Fibroblast of lung (primary cell): ENCODE results near the gene ATF1. TPM values are rescaled to one million over a fixed set of nuclear protein-coding genes. Genes with fewer than 3 reads are reported as not detected.
"Not testable (repeated sequence)": the region's sequence is repeated elsewhere in the genome, so short reads cannot be mapped to it uniquely, and the experiment has no call there.

Source experiments
- DNase-seq, 2 donors: peaks; one replicate each; pipeline versions ENCODE4 v3.0.0 to v3.0.0-alpha.2; 2010; ENCODE audit warnings: low read depth in 2 of 2
- H2AFZ ChIP-seq: 2 replicates; pipeline ENCODE4 v1.5.1; 2012; ENCODE audit warnings: low read length, control low read depth, inconsistent platforms
- H3K27ac ChIP-seq: 2 replicates; pipeline ENCODE4 v1.5.1; 2011; ENCODE audit warnings: low read length, control low read depth; ENCODE audit not compliant: insufficient read depth
- H3K27me3 ChIP-seq: 2 replicates; pipeline ENCODE4 v1.5.1; 2011; ENCODE audit warnings: mild to moderate bottlenecking, low read length; ENCODE audit not compliant: control insufficient read depth, insufficient read depth
- H3K36me3 ChIP-seq: 2 replicates; pipeline ENCODE4 v1.5.1; 2011; ENCODE audit warnings: low read length; ENCODE audit not compliant: control insufficient read depth, insufficient read depth
- H3K4me1 ChIP-seq: 2 replicates; pipeline ENCODE4 v1.5.1; 2011; ENCODE audit warnings: low read length; ENCODE audit not compliant: control insufficient read depth, insufficient read depth; ENCODE audit errors: extremely low read depth
- H3K4me2 ChIP-seq: 2 replicates; pipeline ENCODE4 v1.5.1; 2011; ENCODE audit warnings: low read length, control low read depth; ENCODE audit not compliant: insufficient read depth; ENCODE audit errors: extremely low read depth
- H3K4me3 ChIP-seq, 4 experiments: fragments of 200-600 bp in 1 of 4; sonication (generic) in 1 of 4; replicated peaks in 1 of 4; 2 replicates each; pipeline ENCODE4 v1.5.1; 2011 to 2016; ENCODE audit warnings: low read length in 4 of 4, low read depth in 3 of 4, mild to moderate bottlenecking in 3 of 4, control low read depth in 2 of 4, inconsistent platforms in 1 of 4, mixed read lengths in 1 of 4; ENCODE audit not compliant: insufficient read depth in 1 of 4; ENCODE audit errors: control extremely low read depth in 1 of 4
- H3K79me2 ChIP-seq: 2 replicates; pipeline ENCODE4 v1.5.1; 2012; ENCODE audit warnings: mild to moderate bottlenecking, low read length, inconsistent platforms; ENCODE audit not compliant: control insufficient read depth, insufficient read depth
- H3K9ac ChIP-seq: 2 replicates; pipeline ENCODE4 v1.5.1; 2011; ENCODE audit warnings: mild to moderate bottlenecking, low read length, control low read depth; ENCODE audit not compliant: insufficient read depth
- H3K9me3 ChIP-seq: 2 replicates; pipeline ENCODE4 v1.5.1; 2012; ENCODE audit warnings: low read depth, low read length; ENCODE audit not compliant: control insufficient read depth, insufficient read depth
- H4K20me1 ChIP-seq: 2 replicates; pipeline ENCODE4 v1.5.1; 2011; ENCODE audit warnings: low read length; ENCODE audit not compliant: control insufficient read depth, insufficient read depth; ENCODE audit errors: extremely low read depth
- EZH2 ChIP-seq: IDR thresholded peaks from 2 replicates; pipeline ENCODE4 v1.5.1; 2012; ENCODE audit warnings: low read length, control low read depth, mild to moderate bottlenecking; ENCODE audit errors: missing control alignments
- polyA plus RNA-seq, 2 donors: library from polyadenylated mRNA; depleted of rRNA in 1 of 2; stranded (reverse) in 1 of 2; unstranded in 1 of 2; fragments of >200 nt; gene quantifications; 2 replicates each; pipeline ENCODE4 v1.2.1, GENCODE V29; 2011 to 2012; ENCODE audit warnings: missing spikeins in 1 of 2
- total RNA-seq: library from RNA; depleted of rRNA; stranded (reverse); fragments of >200 nt; gene quantifications from 2 replicates; pipeline ENCODE4 v1.2.1, GENCODE V29; 2014
- TF ChIP-seq, protein P1 (sequence below), 2 donors: IDR thresholded peaks in 1 of 2; conservative IDR thresholded peaks in 1 of 2; 1 replicate in 1 of 2; 2 replicates in 1 of 2; pipeline ENCODE4 v1.5.1; 2011 to 2012; ENCODE audit warnings: low read length in 2 of 2, control low read depth in 1 of 2, inconsistent platforms in 1 of 2, low read depth in 1 of 2, mild to moderate bottlenecking in 1 of 2

Gene ATF1
- total and polyA plus RNA-seq, 2 donors (not counting 1 experiment from before 2014, with no cell fraction given), result 40.6 to 44.8 TPM

DNA sequence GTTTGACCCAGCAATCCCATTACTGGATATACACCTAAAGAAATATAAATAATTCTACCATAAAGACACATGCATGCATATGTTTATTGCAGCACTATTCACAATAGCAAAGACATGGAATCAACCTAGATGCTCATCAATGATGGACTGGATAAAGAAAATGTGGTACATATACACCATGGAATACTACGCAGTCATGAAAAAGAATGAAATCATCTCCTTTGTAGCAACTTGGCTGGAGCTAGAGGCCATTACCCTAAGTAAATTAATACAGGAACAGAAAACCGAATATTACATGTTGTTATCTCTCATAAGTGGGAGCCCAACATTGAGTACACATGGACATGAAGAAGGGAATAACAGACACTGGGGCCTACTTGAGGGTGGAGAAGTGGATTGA is 91.8 kb downstream of the ATF1 start:
- not testable (repeated sequence) for H3K27ac ChIP-seq, H3K4me1 ChIP-seq, H3K4me2 ChIP-seq, H2AFZ ChIP-seq, DNase-seq, H4K20me1 ChIP-seq, H3K79me2 ChIP-seq, H3K27me3 ChIP-seq, H3K4me3 ChIP-seq, H3K36me3 ChIP-seq, H3K9me3 ChIP-seq, H3K9ac ChIP-seq

DNA sequence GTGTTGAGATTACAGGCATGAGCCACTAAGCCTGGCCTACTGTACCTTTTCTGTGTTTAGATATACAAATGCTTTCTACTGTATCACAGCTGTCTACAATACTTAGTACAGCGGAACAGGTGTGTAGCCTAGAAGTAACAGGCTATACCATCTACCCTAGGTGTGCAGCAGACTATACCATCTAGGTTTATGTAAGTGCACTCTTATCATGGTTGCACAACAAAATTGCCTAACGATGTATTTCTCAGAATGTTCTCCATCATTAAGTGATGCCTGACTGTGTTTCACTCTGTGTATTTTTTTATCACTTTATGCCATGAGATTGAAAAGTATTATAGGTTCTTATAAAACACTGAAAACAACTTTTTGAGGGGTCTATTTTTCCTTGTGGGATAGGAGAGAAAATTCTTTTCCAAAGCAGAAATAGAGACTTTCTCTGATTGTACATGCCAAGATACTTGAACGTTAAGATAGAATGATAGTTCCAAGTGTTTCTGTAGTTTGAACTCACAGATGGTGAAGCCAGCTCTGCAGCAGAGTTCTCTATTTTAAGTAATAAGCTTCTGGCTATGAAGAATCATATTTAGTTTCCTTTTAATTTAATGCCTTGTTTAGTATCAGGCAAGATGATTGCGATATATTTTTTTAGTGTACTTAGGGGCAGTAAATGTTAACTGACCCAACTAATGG is 95.9 kb downstream of the ATF1 start:
- Histone ChIP-seq H3K4me2 (no peak overlapping the region), H2AFZ (no peak overlapping the region), H3K9ac (no peak overlapping the region), H3K9me3 (no peaks in the 10 kb centered on the region), H3K27me3 (no peaks in the 10 kb centered on the region), H3K4me3 (no peak overlapping the region), H3K79me2 (no peaks in the 10 kb centered on the region), H3K36me3 (no peaks in the 10 kb centered on the region), H4K20me1 (no peaks in the 10 kb centered on the region), H3K4me1 (no peaks in the 10 kb centered on the region), H3K27ac (no peak overlapping the region)
- no peak for DNase-seq
- TF ChIP-seq, protein P1, sequence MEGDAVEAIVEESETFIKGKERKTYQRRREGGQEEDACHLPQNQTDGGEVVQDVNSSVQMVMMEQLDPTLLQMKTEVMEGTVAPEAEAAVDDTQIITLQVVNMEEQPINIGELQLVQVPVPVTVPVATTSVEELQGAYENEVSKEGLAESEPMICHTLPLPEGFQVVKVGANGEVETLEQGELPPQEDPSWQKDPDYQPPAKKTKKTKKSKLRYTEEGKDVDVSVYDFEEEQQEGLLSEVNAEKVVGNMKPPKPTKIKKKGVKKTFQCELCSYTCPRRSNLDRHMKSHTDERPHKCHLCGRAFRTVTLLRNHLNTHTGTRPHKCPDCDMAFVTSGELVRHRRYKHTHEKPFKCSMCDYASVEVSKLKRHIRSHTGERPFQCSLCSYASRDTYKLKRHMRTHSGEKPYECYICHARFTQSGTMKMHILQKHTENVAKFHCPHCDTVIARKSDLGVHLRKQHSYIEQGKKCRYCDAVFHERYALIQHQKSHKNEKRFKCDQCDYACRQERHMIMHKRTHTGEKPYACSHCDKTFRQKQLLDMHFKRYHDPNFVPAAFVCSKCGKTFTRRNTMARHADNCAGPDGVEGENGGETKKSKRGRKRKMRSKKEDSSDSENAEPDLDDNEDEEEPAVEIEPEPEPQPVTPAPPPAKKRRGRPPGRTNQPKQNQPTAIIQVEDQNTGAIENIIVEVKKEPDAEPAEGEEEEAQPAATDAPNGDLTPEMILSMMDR (conservative IDR thresholded peaks at IDR 0.05 in 1 of 2, IDR thresholded peaks at IDR 0.05 in 1 of 2; ENCODE audit: low read depth in 1 of 2, low read length in 2 of 2), result no peak
- TF ChIP-seq EZH2, result no peak

DNA sequence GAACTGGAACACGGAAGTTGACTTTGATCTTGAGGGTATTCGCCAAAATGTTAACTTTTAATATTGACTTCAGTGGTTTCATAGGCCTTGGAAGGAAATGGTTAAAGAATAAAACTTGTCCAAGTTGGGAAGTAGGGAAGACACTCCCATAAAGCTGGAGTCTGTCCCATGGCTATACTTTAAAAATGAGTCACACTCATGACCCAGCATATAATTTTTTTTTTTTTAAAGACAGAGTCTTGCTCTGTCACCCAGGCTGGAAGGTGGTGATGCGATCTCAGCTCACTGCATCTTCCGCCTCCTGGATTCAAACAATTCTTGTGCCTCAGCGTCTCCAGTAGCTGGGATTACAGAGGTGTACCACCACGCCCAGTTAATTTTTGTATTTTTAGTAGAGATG is 98.4 kb downstream of the ATF1 start:
- TF ChIP-seq, protein P1 (conservative IDR thresholded peaks at IDR 0.05 in 1 of 2, IDR thresholded peaks at IDR 0.05 in 1 of 2; ENCODE audit: low read depth in 1 of 2, low read length in 2 of 2), result no peak
- no peak for TF ChIP-seq EZH2
- no peaks in the 10 kb centered on the region for H3K9me3 ChIP-seq
- no peaks in the 10 kb centered on the region for H3K79me2 ChIP-seq
- no peaks in the 10 kb centered on the region for H3K27me3 ChIP-seq
- H3K4me1 ChIP-seq, result no peaks in the 10 kb centered on the region
- no peak overlapping the region for H3K9ac ChIP-seq
- no peaks in the 10 kb centered on the region for H4K20me1 ChIP-seq
- H2AFZ ChIP-seq, result peak overlapping the region; percentile 0
- H3K27ac ChIP-seq, result no peak overlapping the region
- no peak overlapping the region for H3K4me3 ChIP-seq
- DNase-seq, result peak; percentile 66 to 78
- no peak overlapping the region for H3K4me2 ChIP-seq
- no peaks in the 10 kb centered on the region for H3K36me3 ChIP-seq
